Suprapubic skin (tissue), 4 donors: ENCODE results near the gene NKD2.

Experiments
- CTCF ChIP-seq, 2 donors: fragments of 200-600 bp in 1 of 2; fragments of 450-650 bp in 1 of 2; sonication (generic) in 1 of 2; IDR thresholded peaks; one replicate each; pipeline ENCODE4 v1.5.1; 2016 to 2019; ENCODE audit warnings: antibody characterized with exemption in 2 of 2, mild to moderate bottlenecking in 1 of 2, moderate library complexity in 1 of 2
- EP300 ChIP-seq: sonication (generic); formaldehyde crosslinking; IDR thresholded peaks from one replicate; pipeline ENCODE4 v1.6.1; 2017; ENCODE audit warnings: antibody characterized with exemption
- POLR2A ChIP-seq, 2 donors: fragments of 450-650 bp; IDR thresholded peaks; one replicate each; pipeline ENCODE4 v1.6.1; 2017; ENCODE audit warnings: antibody characterized with exemption in 2 of 2, mild to moderate bottlenecking in 2 of 2, moderate library complexity in 2 of 2
- POLR2AphosphoS5 ChIP-seq, 3 donors: sonication (generic); formaldehyde crosslinking; IDR thresholded peaks; one replicate each; pipeline ENCODE4 v1.6.1; 2017; ENCODE audit warnings: antibody characterized with exemption in 3 of 3

GRCh38 chr5:1040571-1040970 lies 32.0 kb downstream of the NKD2 start:
- TF ChIP-seq CTCF (IDR thresholded peaks at IDR 0.05) (no peak), POLR2A (IDR thresholded peaks at IDR 0.05) (no peak), POLR2AphosphoS5 (IDR thresholded peaks at IDR 0.05) (no peak), EP300 (no peak)
